K562 treated with DMSO at 1 percent for 48 hours (cell line): ENCODE data around the gene NDUFA9. TPM values are rescaled to one million over a fixed set of nuclear protein-coding genes. Genes with fewer than 3 reads are reported as not detected.

Source experiments
- total RNA-seq: library from RNA; unstranded; fragments of 300-600 nt; gene quantifications from 2 replicates; pipeline ENCODE4 v1.2.3, GENCODE V29; 2022; ENCODE audit warnings: low replicate concordance; ENCODE audit errors: extremely low read depth

Gene NDUFA9
- total RNA-seq: not detected in 2 replicates

DNA sequence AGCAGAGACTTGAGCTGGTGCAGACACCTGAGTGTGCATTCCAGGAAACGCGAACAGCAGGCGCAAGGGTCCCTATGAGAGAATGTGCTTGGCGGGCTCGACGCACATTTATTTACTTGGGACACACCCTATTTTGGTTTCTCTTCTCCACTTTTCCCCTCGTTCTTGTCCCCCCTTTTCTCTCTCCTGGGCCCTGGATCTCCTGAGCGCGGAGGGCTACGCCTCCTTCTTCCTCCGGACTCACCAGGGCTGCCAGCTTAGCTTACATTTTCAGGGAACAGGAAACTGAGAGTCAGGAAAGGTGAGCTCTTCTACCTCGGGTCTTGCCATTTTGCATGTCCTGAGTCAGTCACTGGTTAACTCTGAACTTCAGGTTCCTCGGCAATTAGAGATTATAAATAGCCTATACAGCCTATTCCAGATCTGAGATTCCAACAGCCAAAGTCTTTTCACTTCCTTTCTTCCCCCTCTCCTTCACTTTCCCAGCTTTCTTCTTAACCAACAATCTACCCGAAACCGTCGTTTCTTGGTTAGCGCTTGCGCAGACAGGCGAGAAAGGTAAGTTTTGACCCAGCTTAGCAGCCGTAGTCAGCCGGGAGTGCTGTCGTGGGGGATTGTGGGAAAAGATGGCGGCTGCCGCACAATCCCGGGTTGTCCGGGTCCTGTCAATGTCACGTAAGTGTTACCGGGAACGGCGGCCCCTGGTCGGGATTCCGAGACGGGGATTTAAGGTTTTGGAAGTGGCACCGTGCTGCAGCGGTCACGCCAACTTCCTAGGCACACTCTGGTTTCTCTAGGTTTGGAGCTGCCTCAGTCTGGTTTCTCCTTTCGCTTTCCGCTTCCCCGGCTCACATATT is at the start of gene NDUFA9, which contains the start of gene AKAP3:
TSS of gene NDUFA9 (plus strand) at position 614 of the 857 bp plus-strand sequence. CDS start at position 627, 13 bp downstream.
TSS of gene AKAP3 (minus strand) at position 551 of the 857 bp plus-strand sequence. CDS start 10,855 bp downstream, outside the sequence.

Other genes starting within 250 kb of the NDUFA9 start
- gene FGF6, start 203.3 kb upstream of the NDUFA9 start, total RNA-seq: not detected in 2 replicates
- not detected in 2 replicates for gene RAD51AP1, start 110.2 kb upstream of the NDUFA9 start, total RNA-seq
- gene DYRK4, start 86.9 kb upstream of the NDUFA9 start, total RNA-seq: not detected in 2 replicates
- not detected in 2 replicates for gene AKAP3, start 63 bp upstream of the NDUFA9 start, total RNA-seq
- gene GALNT8, start 71.3 kb downstream of the NDUFA9 start, total RNA-seq: not detected in 2 replicates